ENCODE measurements around the gene AKAP13.
"Not testable (repeated sequence)": the region's sequence is repeated elsewhere in the genome, so short reads cannot be mapped to it uniquely, and the experiment has no call there.

Gene AKAP13

DNA sequence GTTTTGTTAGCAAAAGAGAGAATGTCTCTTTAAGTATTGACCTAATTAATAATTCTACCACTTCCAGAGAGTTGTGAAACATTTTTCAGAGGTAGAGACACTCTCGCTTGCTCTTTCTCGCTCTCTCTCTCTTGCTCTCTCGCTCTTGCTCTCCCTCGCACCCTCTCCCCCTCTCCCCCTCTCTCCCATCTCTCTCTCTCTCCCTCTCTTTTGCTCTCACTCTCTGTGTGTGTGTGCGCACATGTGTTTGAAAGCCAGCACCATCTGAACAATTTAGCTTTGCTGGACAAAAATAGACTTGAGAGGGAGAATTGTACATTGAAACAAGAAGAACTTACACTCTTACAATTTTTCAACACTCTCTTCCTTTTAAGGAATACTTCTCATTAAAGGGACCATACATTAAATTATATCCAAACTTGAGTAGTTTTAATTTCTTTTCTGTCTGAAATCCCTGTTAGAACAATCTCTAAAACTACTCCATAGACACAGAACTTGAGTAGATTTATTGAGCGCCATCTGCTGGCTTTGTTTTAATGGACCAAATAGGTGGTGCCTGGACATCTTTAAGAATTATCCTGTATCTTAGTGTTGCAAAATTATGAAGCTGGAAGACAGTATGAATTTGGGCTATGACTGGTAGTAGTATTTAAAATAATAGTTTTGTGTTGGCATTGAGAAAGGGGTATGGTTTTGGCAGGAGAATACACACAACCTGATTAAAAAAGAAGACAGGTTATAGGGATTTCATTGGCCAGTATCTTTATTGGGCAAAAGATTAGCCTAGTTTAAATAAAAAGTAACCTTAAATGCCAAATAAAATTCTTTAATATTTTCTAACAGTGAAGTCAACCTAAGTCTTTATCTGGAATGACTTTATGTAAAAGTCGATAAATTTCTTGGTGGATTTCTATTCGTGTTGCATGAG lies 124.6 kb downstream of the AKAP13 start:
- peak; percentile 63 for DNase-seq

DNA sequence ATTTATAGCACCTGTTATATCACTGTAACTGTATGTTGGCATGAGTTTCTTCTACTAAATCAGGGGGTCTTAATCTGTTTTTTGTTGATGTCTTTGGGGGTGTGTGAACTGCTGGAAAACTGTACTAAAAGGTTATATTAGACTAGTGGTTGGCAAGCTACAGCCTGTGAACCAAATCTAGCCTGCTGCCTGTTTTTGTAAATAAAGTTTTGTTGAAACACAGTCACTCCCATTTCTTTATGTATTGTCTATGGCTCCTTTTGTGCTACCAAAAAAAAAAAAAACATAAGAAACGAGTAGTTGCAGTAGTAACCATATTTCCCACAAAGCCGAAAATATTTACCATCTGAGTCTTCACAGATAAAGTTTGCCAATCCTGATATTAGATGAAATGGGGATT lies 126.7 kb downstream of the AKAP13 start:
- no peak for DNase-seq

DNA sequence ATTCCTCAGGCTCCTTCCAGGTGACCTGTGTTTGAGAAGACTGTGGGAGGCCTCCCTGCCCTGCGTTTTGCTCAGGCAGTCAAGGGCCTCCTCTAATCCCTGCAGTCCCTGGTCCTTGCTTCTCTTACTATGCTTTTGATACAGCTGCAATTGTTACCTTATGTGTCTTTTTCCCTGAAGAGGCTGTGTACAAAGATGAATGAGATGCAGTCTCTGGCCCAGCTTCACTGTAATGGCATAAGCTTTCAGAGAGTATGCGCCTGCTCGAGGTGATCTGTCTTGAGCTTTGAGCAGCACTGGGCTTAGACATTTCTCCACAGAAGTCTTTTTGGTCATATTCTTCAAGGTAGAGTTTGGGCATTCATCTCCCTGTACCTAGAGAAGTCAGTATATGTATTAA lies 129.6 kb downstream of the AKAP13 start:
- no peak for DNase-seq

DNA sequence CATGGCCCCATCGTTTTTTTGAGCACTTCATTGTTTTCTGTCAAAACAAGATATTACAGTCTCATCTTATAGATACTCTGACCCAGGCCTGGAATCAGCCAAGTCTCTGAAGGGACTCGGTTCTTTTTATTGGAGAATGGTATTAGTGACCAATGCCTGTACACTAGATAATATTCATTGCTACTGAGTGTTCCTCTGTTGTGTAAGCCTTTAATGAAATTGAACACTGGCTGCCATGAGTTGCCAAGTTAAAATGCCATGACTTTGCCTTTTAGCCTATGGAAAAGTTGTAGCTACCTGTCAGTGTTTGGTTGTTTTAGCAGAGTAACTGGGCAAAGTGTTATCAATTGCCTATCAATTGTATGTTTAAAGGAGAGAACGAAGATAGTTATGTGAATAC lies 134.0 kb downstream of the AKAP13 start:
- no peak for DNase-seq

DNA sequence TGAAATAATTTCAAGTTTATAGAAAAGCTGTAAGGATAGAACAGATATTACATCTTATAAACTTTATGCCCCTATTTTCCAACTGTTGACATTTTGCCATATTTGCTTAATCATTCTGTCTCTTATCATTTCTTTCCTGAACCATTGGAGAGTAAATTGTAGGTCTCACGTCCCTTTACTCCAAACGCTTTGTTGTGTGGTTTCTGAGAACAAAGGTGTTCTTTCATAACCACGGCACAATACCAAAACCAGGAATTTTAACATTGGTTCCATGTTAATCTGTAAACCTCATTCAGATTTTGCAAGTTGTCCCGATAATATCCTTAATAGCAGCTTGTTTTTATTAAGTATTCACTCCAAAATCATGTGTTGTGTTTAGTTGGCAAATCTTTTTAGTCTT lies 134.8 kb downstream of the AKAP13 start:
- no peak for DNase-seq

DNA sequence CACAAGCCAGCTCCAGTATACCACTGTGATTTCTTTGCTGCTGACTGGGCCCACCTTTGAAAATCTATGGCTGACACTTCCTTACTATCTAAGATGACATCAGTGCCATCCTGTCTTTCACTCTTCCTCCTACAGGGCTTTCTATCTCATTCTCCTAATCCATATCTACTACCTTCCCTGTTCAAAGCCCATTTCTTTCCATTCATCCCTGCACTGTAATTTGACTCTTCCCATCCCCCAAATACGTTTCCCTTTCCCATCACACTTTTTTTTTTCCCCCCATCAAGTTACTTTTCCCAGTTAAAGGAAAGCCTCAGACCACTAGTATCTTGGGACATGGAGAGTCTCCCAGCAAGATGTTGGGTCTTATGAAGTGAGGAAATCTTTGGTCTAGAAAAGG lies 136.7 kb downstream of the AKAP13 start:
- no peak for DNase-seq

DNA sequence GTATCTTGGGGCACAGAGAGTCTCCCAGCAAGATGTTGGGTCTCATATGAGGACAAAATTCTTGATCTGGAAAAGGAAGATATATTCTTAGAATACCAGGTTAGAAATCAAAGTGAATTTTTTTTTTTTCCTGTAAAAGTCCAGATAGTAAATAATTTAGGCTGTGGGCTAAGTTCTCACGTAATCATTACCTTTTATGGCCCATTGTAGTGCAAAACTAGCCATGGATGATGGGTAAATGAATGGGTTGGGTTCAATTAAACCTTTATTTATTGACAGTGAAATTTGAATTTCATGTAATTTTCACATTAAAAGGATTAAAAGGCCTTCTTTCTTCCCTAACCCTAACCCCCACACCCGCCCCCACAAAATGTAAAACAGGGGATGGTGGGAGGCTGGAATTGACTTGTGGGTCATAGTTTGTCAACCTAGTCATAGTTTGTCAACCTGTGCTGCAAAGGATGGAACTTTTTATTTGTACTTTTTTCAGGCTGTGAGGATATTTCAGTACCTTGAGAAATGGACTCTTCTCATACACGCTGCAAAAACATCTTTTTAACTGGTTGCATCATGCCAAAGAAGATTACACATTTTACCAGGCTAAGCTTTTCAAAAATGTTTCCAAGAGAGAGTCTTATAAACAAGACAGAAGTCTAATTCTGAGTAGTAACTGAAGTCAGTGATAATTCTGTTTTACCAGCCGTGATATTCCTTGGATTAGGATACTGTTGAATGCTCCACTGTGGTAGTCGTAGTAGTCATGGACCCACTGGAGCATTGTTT lies 138.8 kb downstream of the AKAP13 start:
- DNase-seq = no peak

DNA sequence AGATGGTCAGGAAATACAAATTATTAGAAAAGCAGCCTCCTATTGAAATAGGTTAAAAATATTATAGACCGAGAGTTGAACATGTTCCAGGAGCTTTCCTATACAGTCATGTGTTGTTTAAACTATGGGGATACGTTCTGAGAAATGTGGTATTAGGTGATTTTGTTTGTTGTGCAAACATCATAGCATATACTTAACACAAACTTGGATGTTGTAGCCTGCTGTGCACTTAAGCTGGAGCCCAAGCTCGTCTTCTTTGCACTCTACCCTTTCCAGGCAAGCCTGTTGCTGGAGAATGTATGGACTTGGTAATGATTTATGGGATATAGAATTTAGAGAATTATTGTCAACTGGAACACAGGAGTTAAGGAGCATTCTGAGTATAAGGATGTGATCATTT lies 140.2 kb downstream of the AKAP13 start:
- DNase-seq = no peak

DNA sequence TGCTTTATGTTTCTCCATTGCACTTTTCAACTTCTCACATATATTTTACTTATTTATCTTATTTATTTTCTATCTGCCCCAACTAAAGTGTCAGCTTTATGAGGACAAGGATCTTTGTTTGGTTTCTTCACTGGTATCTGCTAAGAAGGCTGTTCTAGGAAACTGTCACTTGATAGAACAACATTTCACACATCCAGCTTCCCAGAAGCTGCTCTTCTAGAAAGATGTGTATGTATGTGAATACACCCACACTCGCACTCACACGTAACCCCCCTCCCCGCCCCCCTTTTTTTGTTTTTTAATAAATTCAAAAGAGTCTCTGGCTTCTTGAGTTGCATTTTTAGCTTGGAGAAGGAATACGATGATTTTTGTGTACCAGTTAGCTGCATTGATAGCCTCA lies 143.1 kb downstream of the AKAP13 start:
- no peak for DNase-seq

DNA sequence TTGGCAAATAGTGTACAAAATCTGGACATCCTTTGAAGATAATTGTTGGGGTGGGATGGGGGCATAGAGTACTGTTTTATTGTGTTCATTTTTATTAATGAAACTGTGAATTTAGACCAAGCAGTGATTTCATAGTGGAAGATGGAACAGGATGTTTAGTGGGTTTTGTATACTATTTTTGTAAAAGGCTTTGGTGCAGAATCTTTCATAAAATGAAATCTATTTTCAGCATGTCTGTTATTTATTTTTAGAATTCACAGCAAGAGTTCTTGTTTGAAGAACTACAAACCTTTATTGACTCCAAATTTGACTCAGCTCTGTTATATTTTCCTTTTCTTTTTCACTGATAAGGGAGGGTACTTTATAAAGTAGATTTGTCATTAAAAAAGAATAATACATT lies 145.4 kb downstream of the AKAP13 start:
- no peak for DNase-seq

DNA sequence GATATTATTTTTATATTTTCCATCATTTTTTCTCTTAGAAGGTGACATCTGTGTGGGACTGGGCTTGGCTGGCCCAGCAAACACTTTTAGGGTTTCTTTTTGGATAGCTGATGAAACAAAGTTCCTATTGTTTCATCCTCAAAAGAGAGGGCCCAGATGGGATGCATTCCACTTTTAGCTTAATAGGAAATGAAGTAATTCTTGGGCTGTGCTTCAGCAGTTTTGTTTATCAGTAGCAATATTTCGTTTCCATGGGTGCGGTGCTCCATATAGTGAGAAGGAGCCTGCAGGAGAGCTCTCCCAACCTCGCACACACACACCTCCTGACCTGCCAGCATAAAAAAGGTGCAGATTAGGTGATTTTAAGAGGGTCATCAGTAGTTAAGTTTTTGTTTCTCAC lies 147.5 kb downstream of the AKAP13 start:
- no peak for DNase-seq

DNA sequence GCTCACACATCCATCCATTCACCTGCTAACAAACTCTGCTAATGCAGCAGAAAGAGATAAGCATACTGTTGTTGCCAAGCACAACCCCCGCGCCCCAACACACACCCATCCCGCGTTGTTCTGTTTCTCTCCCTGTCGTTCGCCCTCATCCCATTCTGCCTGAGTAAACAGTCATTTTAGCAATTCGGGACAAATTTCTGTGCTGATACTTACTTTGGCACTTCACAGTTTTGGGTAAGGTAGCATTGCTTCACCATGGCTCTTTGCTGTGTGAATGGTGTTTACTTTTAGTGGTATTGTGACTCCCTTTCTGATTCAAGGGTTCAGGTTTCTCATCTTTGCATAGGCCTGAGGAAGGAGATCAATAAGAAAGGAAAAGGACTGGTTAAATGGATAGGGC lies 149.7 kb downstream of the AKAP13 start:
- DNase-seq = no peak

DNA sequence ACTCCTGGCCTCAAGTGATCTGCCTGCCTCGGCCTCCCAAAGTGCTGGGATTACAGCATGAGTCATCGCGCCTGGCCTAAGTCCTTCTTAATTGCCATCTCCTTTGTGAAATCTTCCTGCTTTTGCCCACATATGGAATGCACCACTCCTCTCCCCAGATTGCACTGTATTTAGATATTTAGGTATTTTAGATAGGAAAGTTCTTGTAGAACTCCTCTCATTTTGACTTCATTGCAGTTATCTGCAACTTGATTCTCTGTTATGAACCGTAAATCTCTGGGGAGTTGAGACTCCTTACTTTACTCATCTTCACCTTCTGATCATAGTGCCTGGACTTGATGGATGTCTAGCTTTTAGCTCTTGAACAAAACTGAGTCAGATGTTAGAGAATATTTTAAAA lies 150.7 kb downstream of the AKAP13 start:
- no peak for DNase-seq

DNA sequence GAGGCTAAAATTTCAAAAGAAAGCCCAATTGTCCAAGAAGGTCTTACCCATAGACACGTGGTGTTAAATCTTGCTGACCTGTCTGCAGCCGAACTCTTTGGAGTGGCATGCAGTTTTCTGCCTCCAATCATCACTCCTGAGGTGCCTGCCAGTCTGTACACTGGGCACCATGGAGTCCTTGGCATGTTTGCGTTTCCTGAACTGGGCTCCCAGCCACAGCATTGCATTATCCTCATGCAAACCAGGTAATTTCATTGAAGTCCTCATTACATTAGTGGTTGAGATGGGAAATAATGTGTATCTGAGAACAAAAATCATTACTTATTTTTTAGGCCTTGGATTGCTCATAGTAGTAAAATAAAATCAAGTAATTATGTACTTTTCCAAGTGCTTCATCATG lies 152.3 kb downstream of the AKAP13 start:
- no peak for DNase-seq

DNA sequence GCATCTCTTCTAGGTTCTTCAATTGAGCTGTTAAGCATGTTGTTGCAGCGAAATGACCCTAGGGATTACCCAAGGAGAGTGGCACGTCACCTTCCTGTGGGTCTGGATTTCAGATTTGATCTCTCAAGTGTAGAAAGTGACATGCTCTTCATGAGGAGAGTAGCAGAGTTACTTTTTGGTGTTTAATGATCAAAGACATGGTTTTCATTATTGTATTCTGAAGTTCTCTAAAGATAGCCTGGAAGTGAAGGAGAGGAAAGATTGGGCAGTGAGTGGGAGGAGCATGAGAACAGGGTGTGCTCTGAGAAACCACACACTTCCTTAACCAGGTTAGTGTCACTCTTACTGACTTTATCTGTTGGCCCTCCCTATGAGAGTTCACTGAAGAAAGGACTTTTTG lies 153.6 kb downstream of the AKAP13 start:
- DNase-seq = peak; percentile 33

DNA sequence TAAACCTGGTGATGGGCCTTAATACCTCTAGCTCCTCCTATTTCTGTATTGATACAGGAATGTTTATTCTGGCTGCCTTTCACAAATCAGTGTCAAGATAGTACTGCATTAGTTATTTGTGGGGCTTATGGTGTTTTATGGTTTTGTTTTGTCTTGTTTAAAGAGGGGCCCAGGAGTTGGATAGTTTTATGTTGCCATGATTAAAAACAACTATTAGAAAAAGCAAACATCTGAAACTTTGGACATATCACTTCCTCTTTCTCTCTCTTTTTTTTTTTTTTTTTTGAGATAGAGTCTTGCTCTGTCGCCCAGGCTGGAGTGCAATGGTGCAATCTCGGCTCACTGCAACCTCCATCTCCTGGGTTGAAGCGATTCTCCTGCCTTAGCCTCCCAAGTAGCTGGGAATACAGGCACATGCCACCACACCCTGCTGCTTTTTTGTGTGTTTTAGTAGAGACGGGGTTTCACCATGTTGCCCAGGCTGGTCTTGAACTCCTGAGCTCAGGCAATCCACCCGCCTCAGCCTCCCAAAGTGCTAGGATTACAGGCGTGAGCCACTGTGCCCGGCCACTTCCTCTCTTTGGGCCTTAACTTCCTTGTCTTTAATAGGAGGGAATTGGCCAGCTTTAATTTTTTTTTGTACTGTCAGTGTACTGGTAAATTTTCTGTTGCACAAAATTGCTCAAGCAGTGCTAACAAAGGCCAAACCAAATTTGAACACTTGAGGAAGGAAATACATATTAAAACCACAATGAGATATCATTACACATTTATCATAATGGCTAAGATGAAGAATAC lies 155.3 kb downstream of the AKAP13 start:
- DNase-seq = not testable (repeated sequence)

DNA sequence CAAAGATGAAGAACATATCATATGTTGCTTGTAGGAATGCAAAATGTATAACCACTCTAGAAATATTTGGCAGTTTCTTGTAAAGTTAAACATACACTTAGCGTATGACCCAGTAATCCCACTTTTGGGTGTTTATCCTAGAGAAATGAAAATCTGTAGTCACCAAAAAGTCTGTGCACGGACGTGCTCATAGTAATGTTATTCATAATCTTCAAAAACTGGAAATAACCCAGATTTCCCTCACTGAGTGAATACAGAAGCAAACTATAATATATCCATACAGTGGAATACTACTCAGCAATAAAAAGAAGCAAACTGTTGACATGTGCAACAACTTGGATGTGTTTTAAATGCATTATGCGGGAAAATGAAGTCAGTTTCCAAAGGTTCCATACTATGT lies 155.9 kb downstream of the AKAP13 start:
- no peak for DNase-seq

DNA sequence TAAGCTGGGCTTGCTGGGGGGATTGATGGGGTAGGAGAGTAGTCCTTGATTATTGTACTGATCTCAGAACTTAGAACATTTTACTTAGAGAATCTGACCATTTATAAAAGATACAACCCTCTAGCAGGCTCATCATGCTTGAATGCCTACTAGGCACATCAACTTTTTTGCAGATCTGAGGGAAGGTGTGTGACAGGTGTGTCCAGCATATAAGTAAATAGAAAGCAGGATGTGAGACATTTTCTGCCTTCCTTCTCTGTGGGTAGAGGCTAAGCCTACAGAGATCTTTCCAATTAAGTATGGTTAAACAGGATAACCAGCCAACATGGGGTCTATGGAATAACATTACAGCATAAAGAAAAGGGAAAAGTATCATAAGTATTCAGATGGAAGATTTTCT lies 159.1 kb downstream of the AKAP13 start:
- DNase-seq = no peak

DNA sequence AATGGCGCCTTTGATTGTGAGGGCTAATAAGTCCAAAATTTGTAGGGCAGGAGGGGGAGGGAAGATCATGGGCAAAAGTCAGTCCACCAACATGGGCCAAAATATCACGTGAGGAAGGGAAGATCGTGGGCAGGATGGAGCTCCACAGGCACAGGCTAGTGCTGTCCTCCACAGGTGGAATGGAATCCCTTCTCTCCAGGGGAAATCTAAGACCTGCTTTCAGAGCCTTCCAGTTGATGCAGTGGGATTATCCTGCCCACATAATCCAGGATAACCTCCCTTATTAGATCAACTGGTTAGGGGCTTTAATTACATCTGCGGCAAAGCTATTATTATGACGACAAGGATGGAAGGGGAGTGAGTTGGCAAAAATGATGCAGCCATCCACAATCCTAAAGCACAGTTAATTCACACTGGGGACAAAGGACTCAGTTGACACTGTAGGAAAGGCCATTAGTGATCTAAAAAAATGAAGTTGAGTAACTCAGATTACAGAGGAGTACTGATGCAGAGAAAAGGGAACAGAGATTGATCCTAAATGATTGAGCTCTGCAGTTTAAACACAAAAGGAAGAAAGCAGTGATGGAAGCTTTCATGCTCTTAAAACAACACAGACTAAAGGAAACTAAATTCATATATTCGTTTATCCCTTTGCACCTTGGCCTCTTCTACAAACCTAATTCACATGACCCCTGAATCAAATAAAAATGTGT lies 159.8 kb downstream of the AKAP13 start:
- no peak for DNase-seq

DNA sequence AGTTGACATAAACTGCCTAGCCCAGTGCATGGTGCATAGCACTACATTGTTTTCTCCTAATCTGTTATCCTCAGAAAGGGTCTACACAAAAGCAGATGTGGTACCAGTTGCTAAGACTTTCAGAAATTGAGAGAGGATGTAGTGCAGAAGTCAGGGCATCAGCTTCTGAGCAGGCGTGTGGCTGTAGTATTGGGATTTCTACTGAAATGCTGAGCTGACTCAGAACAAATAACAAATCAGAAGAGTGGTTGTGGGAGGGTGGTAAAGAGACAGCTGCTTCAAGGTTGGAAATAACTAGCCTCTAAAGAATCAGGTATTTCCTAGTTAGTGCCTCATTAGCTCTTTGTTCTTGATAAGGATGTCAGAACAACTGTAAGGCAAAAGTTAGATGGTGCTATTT lies 161.3 kb downstream of the AKAP13 start:
- DNase-seq = no peak

DNA sequence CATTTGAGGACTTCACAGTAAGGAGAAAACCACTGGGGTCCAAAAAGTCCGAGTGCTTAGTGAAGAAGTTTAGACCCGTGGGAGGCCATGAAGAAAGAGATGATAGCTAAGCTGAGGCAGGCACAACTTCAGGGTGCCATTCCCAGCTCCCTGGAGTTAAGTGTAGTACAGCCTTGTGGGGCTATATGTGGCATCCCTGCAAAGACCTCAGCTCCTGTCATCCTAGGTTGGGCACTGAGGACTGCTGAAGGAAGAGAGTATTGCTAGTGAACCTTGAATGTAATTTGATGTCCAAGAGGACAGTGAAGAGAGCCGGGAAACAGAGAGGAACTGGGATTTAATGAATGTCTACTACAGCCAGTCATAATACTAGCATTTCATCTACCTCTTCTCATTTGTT lies 162.1 kb downstream of the AKAP13 start:
- no peak for DNase-seq

DNA sequence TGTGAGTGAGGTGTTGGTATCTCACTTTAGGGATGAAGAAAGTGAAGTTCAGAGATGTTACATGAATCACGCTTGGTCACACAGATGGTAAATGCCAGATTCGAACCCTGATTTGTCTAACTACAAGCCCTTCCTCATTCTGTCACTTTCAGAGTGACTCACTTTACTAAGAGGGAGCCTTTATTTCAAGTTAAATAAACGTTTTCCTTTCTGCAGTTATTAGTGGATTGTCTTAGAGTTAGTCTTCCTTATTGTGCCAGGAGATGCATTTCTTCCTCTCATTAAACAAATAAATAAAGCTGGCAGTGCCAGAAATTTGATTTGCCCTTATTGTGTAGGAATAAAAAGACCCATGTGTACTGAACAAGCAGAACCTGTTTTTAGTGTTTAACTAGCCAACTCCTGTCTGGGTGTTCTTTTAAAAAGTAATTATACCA lies 162.5 kb downstream of the AKAP13 start:
- DNase-seq = no peak

DNA sequence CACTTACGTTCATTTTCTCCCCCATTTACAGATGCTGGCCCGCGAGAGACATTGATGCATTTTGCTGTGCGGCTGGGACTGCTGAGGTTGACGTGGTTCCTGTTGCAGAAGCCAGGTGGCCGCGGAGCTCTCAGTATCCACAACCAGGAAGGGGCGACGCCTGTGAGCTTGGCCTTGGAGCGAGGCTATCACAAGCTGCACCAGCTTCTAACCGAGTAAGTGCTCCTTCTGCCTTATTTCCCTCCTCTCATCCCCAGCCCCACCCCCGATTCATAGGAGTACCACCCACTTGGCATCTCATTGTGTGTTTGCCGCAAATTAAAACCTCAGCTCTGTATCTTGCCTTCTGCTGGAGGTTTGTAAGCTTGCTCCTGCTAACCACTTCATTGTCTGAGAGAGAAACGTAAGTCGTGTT lies 163.3 kb downstream of the AKAP13 start:
- peak; percentile 54 for DNase-seq

All from CD4-positive, alpha-beta T cell treated with Interleukin-17A for 4 hours (primary cell).